GM12878 (cell line): ENCODE data around the gene MT1E. TPM values are rescaled to one million over a fixed set of nuclear protein-coding genes. Genes with fewer than 3 reads are reported as not detected.

Experiments used
- ATAC-seq: fragments of 200-7000 bp; cut with Tn5 transposase; 3 replicates; pipeline ENCODE4 v1.9.1; 2020; ENCODE audit warnings: mild to moderate bottlenecking, moderate library complexity
- BruUV-seq: library from RNA; stranded (reverse); fragments of 400-500 nt; replicated peaks from 2 replicates; lab custom pipeline; 2021; lab: Mats Ljungman, UMichigan
- CTCF ChIA-PET: fragments of 300-600 bp; sonication (Branson Sonifier 250); formaldehyde crosslinking; extraction: SDS; loops from one replicate; lab custom pipeline; 2021; ENCODE audit warnings: inconsistent platforms; lab: Yijun Ruan, JAX
- POLR2A ChIA-PET: fragments of 350-600 bp; formaldehyde crosslinking; extraction: SDS; loops from one replicate; lab custom pipeline; 2021; ENCODE audit warnings: inconsistent platforms; lab: Charles Lee
- RAD21 ChIA-PET: fragments of 300-600 bp; sonication (Branson Sonifier 250); formaldehyde crosslinking; loops from one replicate; lab custom pipeline; 2023; ENCODE audit warnings: antibody characterized with exemption; ENCODE audit not compliant: unreplicated experiment; lab: Charles Lee
- SMC1A ChIA-PET: fragments of 300-600 bp; sonication (Branson Sonifier 250); formaldehyde crosslinking; loops from one replicate; lab custom pipeline; 2023; ENCODE audit not compliant: unreplicated experiment, uncharacterized antibody; lab: Charles Lee
- DNase-seq: peaks from one replicate; pipeline ENCODE4 v3.0.0-alpha.2; 2011; ENCODE audit warnings: low read depth, low spot score
- FAIRE-seq: peaks from 3 replicates; lab custom pipeline; 2011; peaks lifted over from hg19 to GRCh38; lab: Jason Lieb, UNC
- H2AFZ ChIP-seq: 2 replicates; pipeline ENCODE4 v1.6.0; 2011; ENCODE audit warnings: low read depth, low read length, control low read depth; ENCODE audit not compliant: control insufficient read depth
- H3K27ac ChIP-seq: 2 replicates; pipeline ENCODE4 v1.5.1; 2011; ENCODE audit warnings: control low read depth; ENCODE audit not compliant: control insufficient read depth, insufficient read depth
- H3K27me3 ChIP-seq, 2 experiments: replicated peaks in 1 of 2; 2 replicates each; pipeline versions ENCODE4 v1.6.0 to v1.6.1; 2011; ENCODE audit warnings: low read length in 1 of 2; ENCODE audit not compliant: control insufficient read depth in 2 of 2, insufficient read depth in 2 of 2
- H3K36me3 ChIP-seq, 2 experiments: 2 replicates each; pipeline ENCODE4 v1.5.1; 2011; ENCODE audit warnings: low read length in 1 of 2; ENCODE audit not compliant: control insufficient read depth in 2 of 2, insufficient read depth in 2 of 2
- H3K4me1 ChIP-seq: 2 replicates; pipeline ENCODE4 v1.6.1; 2011; ENCODE audit warnings: mild to moderate bottlenecking, low read length, moderate library complexity, mixed read lengths; ENCODE audit not compliant: control insufficient read depth, insufficient read depth
- H3K4me2 ChIP-seq: 2 replicates; pipeline ENCODE4 v1.6.0; 2011; ENCODE audit warnings: control low read depth; ENCODE audit not compliant: control insufficient read depth, insufficient read depth
- H3K4me3 ChIP-seq: fragments of 200-600 bp; sonication (generic); 2 replicates; pipeline ENCODE4 v1.5.1; 2016
- H3K79me2 ChIP-seq: 2 replicates; pipeline ENCODE4 v1.6.0; 2011; ENCODE audit warnings: low read length; ENCODE audit not compliant: control insufficient read depth, insufficient read depth
- H3K9ac ChIP-seq: 2 replicates; pipeline ENCODE4 v1.8.0; 2011; ENCODE audit warnings: low read length, control low read depth, mixed read lengths; ENCODE audit not compliant: control insufficient read depth, insufficient read depth
- H3K9me3 ChIP-seq: replicated peaks from 3 replicates; pipeline ENCODE4 v1.5.1; 2011; ENCODE audit warnings: mild to moderate bottlenecking, low read length; ENCODE audit not compliant: control insufficient read depth, insufficient read depth
- H4K20me1 ChIP-seq: 2 replicates; pipeline ENCODE4 v1.6.0; 2011; ENCODE audit not compliant: control insufficient read depth, insufficient read depth
- CHD4 ChIP-seq: fragments of 200-600 bp; sonication (generic); IDR thresholded peaks from 2 replicates; pipeline ENCODE4 v1.6.1; 2016; ENCODE audit warnings: mild to moderate bottlenecking
- LARP7 ChIP-seq: fragments of 450-650 bp; IDR thresholded peaks from 2 replicates; pipeline ENCODE4 v1.6.1; 2017; ENCODE audit warnings: mild to moderate bottlenecking
- PRDM15 ChIP-seq: fragments of 450-650 bp; formaldehyde crosslinking; IDR thresholded peaks from 2 replicates; pipeline ENCODE4 v1.4.0; 2020; ENCODE audit warnings: mild to moderate bottlenecking, moderate library complexity
- WGBS: methylation state at CpG from one replicate; pipeline ENCODE4 v1.1.6; 2016; ENCODE audit warnings: low lambda C conversion rate; ENCODE audit not compliant: insufficient replicate concordance, insufficient coverage; ENCODE audit errors: missing lambda C conversion rate; 5-methylcytosine and 5-hydroxymethylcytosine counted together
- in situ Hi-C: fragments of 300-500 bp; cut with MboI; formaldehyde crosslinking; loops from 9 replicates; pipeline ENCODE4 v1.14.3; 2018; ENCODE audit warnings: mixed read lengths
- intact Hi-C: fragments of 100-400 bp; cut with micrococcal nuclease; formaldehyde crosslinking; loops from one replicate; pipeline ENCODE4 v1.14.2; 2022; ENCODE audit not compliant: unreplicated experiment
- polyA plus RNA-seq, 11 experiments: library from polyadenylated mRNA; depleted of rRNA in 4 of 11; unstranded in 6 of 11; stranded (reverse) in 5 of 11; fragments of >200 nt; fragmentation: Nextera tagmentation in 4 of 11; fragmentation: Illumina TruSeq in 1 of 11; extraction: Ambion mirVana in 4 of 11; extraction: Trizol in 1 of 11; gene quantifications; 1 replicate in 1 of 11; 2 replicates in 10 of 11; pipeline versions ENCODE4 v1.2.1 to v1.2.3, GENCODE V29; 2011 to 2016; ENCODE audit warnings: inconsistent platforms in 2 of 11, missing spikeins in 2 of 11, low read depth in 1 of 11
- total RNA-seq, 4 experiments: library from RNA; depleted of rRNA in 3 of 4; stranded (reverse); fragments of >200 nt in 3 of 4; fragmentation: Illumina TruSeq in 1 of 4; extraction: Trizol in 1 of 4; gene quantifications; 2 replicates each; pipeline versions ENCODE4 v1.2.1 to v1.2.3, GENCODE V29; 2013 to 2021

MT1E gene
- total and polyA plus RNA-seq, 10 of the 15 experiments (the other 5 are each of a cell fraction or from before 2014, with no cell fraction given), result 5.8 to 22.3 (median 16.5) TPM

- ChIA-PET CTCF (interaction anchor here (1.6 kb wide), 1 partner anchor 155 kb away, joined by 3 read pairs; no protein-coding TSS in a partner anchor), POLR2A (no interaction called here), SMC1A (interaction anchor here (1.6 kb wide), 1 partner anchor 33 kb away, joined by 5 read pairs; no protein-coding TSS in a partner anchor), RAD21 (no interaction called here)
- H3K4me3 ChIP-seq, result no peak within 1 kb of the TSS
- no peak within 1 kb of the TSS for H3K9ac ChIP-seq
- no peaks in the 10 kb centered on the region for H3K4me1 ChIP-seq
- peak; percentile 57 for ATAC-seq
- no peak for FAIRE-seq
- DNase-seq, result no peak
- H3K27ac ChIP-seq, result no peak within 1 kb of the TSS
- no peak for TF ChIP-seq CHD4
- 0 out of 2 replicates have a peak, but pooled peaks have one; percentile 54 for TF ChIP-seq LARP7
- H3K9me3 ChIP-seq, result no peaks in the 10 kb centered on the region
- BruUV-seq, result no TSS peak
- no peaks in the 10 kb centered on the region for H3K79me2 ChIP-seq
- H3K36me3 ChIP-seq, result no peaks in the 10 kb centered on the region
- in situ Hi-C loops, result no loop called here
- H4K20me1 ChIP-seq, result no peaks in the 10 kb centered on the region
- intact Hi-C loops, result no loop called here
- H2AFZ ChIP-seq, result no peak within 1 kb of the TSS
- whole genome bisulfite sequencing, result 25% methylated on average over 35 of the region's 38 CpGs
- H3K4me2 ChIP-seq, result no peak within 1 kb of the TSS
- peaks cover 22 to 27% of the 10 kb centered on the region in 2 experiments for H3K27me3 ChIP-seq
Measured at GRCh38 chr16:56669005-56669839, 43.6 kb downstream of the MT1E start, which contains the start of gene MT1H. TSS of gene MT1H (plus strand) at chr16:56669814. CDS start at chr16:56669885, 71 bp downstream.

- intact Hi-C loops, result no loop called here
- no peak overlapping the region for H3K4me3 ChIP-seq
- no peak for ATAC-seq
Measured at GRCh38 chr16:56669840-56670619, 44.4 kb downstream of the MT1E start.

More at GRCh38 chr16:56669840-56670619, 44.4 kb downstream of the MT1E start:
- RAD21 ChIA-PET, result no interaction called here
- Histone ChIP-seq H4K20me1 (no peaks in the 10 kb centered on the region), H3K4me2 (no peak overlapping the region), H3K27ac (no peak overlapping the region), H2AFZ (no peak overlapping the region), H3K36me3 (no peaks in the 10 kb centered on the region), H3K9me3 (no peaks in the 10 kb centered on the region), H3K4me1 (no peaks in the 10 kb centered on the region), H3K79me2 (no peaks in the 10 kb centered on the region), H3K9ac (no peak overlapping the region), H3K27me3 (peaks cover 19 to 26% of the 10 kb centered on the region in 2 experiments)
- SMC1A ChIA-PET, result no interaction called here
- TF ChIP-seq PRDM15, result no peak
- POLR2A ChIA-PET, result no interaction called here
- in situ Hi-C loops, result no loop called here
- FAIRE-seq (no peak), DNase-seq (no peak)
- WGBS, result 19% methylated on average over 18 of the region's 19 CpGs
- no TSS peak for BruUV-seq
- CTCF ChIA-PET, result interaction anchor here (1.0 to 1.6 kb wide), 3 partner anchors 32 to 219 kb away, joined by 3 to 4 read pairs (median 3); partner anchors contain the start of genes NUDT21 and OGFOD1
